ENCODE data around the gene PAPSS1.
"Not testable (repeated sequence)": the region's sequence is repeated elsewhere in the genome, so short reads cannot be mapped to it uniquely, and the experiment has no call there.

PAPSS1 gene

GRCh38 chr4:107696187-107696586 is 23.8 kb downstream of the PAPSS1 start:
- not testable (repeated sequence) for H3K27ac ChIP-seq, H3K4me3 ChIP-seq

- H3K27ac ChIP-seq, result peak overlapping the region in 3 of 21 experiments; percentile 3 to 33 (median 27)
- H3K4me3 ChIP-seq, result no peak overlapping the region
Measured at GRCh38 chr4:107693132-107693531, 26.9 kb downstream of the PAPSS1 start.

GRCh38 chr4:107692202-107692601 is 27.8 kb downstream of the PAPSS1 start:
- Histone ChIP-seq H3K27ac (no peak overlapping the region), H3K4me3 (no peak overlapping the region)

- Histone ChIP-seq H3K27ac (no peak overlapping the region), H3K4me3 (no peak overlapping the region)
Measured at GRCh38 chr4:107691378-107691777, 28.7 kb downstream of the PAPSS1 start.

GRCh38 chr4:107689912-107690587 is 30.0 kb downstream of the PAPSS1 start:
- H3K27ac ChIP-seq, result peak overlapping the region in 4 of 21 experiments; percentile 11 to 55 (median 18)
- H3K4me3 ChIP-seq, result no peak overlapping the region

- H3K4me3 ChIP-seq, result no peak overlapping the region
- no peak overlapping the region for H3K27ac ChIP-seq
Measured at GRCh38 chr4:107688421-107688820, 31.6 kb downstream of the PAPSS1 start.

- H3K4me3 ChIP-seq, result no peak overlapping the region
Measured at GRCh38 chr4:107685740-107686139, 34.3 kb downstream of the PAPSS1 start.

GRCh38 chr4:107683873-107684272 is 36.2 kb downstream of the PAPSS1 start:
- no peak overlapping the region for H3K27ac ChIP-seq
- no peak overlapping the region for H3K4me3 ChIP-seq

More at GRCh38 chr4:107685740-107686139, 34.3 kb downstream of the PAPSS1 start:
- H3K27ac ChIP-seq, result no peak overlapping the region

GRCh38 chr4:107682306-107682705 is 37.7 kb downstream of the PAPSS1 start:
- H3K27ac ChIP-seq, result no peak overlapping the region

GRCh38 chr4:107669068-107669467 is 51.0 kb downstream of the PAPSS1 start:
- Histone ChIP-seq H3K27ac (no peak overlapping the region), H3K4me3 (no peak overlapping the region)

More at GRCh38 chr4:107682306-107682705, 37.7 kb downstream of the PAPSS1 start:
- H3K4me3 ChIP-seq, result no peak overlapping the region

- H3K27ac ChIP-seq, result peak overlapping the region in 1 of 21 experiments; percentile 30
- H3K4me3 ChIP-seq, result no peak overlapping the region
Measured at GRCh38 chr4:107666134-107666533, 53.9 kb downstream of the PAPSS1 start.

- H3K4me3 ChIP-seq, result no peak overlapping the region
- peak overlapping the region in 1 of 21 experiments; percentile 64 for H3K27ac ChIP-seq
Measured at GRCh38 chr4:107665001-107665400, 55.0 kb downstream of the PAPSS1 start.

GRCh38 chr4:107658400-107659336 is 61.4 kb downstream of the PAPSS1 start:
- Histone ChIP-seq H3K27ac (no peak overlapping the region), H3K4me3 (no peak overlapping the region)

GRCh38 chr4:107655289-107655688 is 64.7 kb downstream of the PAPSS1 start:
- Histone ChIP-seq H3K4me3 (no peak overlapping the region), H3K27ac (no peak overlapping the region)

GRCh38 chr4:107654694-107655093 is 65.3 kb downstream of the PAPSS1 start:
- Histone ChIP-seq H3K4me3 (no peak overlapping the region), H3K27ac (no peak overlapping the region)

- not testable (repeated sequence) for H3K27ac ChIP-seq, H3K4me3 ChIP-seq
Measured at GRCh38 chr4:107651408-107651807, 68.6 kb downstream of the PAPSS1 start.

- no peak overlapping the region for H3K4me3 ChIP-seq
- peak overlapping the region in 1 of 21 experiments; percentile 43 for H3K27ac ChIP-seq
Measured at GRCh38 chr4:107650251-107650650, 69.8 kb downstream of the PAPSS1 start.

- H3K27ac ChIP-seq, result no peak overlapping the region
- H3K4me3 ChIP-seq, result no peak overlapping the region
Measured at GRCh38 chr4:107648178-107648991, 71.6 kb downstream of the PAPSS1 start.

GRCh38 chr4:107647591-107647990 is 72.4 kb downstream of the PAPSS1 start:
- H3K27ac ChIP-seq, result no peak overlapping the region
- H3K4me3 ChIP-seq, result no peak overlapping the region

GRCh38 chr4:107645604-107646003 is 74.4 kb downstream of the PAPSS1 start:
- H3K27ac ChIP-seq, result no peak overlapping the region
- H3K4me3 ChIP-seq, result no peak overlapping the region

Measured in skin epidermis (tissue), 12 donors.